HG02571 (cell line): Measurements from ENCODE around the gene USP40.

ENCODE experiments used
- ATAC-seq: cut with Tn5 transposase; IDR thresholded peaks from one replicate; pipeline ENCODE4 v1.9.1; 2021; ENCODE audit warnings: mild to moderate bottlenecking, moderate library complexity; ENCODE audit not compliant: unreplicated experiment

Gene USP40

GRCh38 chr2:233476651-233477547, 89.7 kb downstream of the USP40 start:
- ATAC-seq = no peak

GRCh38 chr2:233476063-233476410, 90.5 kb downstream of the USP40 start:
- ATAC-seq = no peak

GRCh38 chr2:233474308-233475160, 92.0 kb downstream of the USP40 start:
- ATAC-seq = no peak

DNA sequence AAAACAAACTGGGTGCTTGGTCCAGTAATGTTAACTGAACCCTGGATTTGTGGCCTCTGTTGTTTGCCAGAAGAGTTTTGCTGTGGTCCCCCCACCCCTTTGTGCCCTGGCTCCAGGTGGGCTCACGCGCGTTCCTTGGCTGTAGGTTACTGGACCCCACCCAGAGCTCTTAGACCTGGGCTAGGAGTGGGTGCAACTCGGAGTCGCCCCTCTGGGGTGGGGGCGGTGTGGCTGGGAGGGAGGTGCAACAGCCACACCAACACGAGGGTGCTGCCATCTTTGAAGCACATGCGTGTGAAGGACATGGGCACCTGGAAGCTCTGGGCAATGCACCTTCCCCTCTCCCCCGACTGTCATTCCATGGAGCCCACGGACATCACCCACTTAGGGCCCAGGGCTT, 92.7 kb downstream of the USP40 start:
- no peak for ATAC-seq

DNA sequence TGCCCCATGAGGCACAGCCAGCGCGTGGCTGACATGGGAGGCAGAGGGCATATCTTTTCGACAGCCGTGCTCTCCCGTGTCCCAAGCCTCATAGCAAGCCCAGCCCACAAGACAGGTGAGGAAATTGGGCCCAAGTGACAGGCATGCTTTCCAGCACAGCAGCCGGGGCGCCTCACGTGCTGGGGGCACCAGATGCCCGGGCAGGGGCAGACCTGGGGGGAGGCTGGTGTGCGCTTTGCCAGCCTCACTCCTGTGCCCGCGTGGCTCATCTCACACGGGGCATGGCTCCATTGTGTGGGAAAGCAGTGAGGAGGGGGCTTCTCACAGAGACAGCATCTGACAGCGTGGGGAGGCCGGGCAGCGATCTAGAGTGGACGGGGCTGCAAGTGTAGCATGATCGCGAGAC, 93.2 kb downstream of the USP40 start:
- ATAC-seq = no peak

DNA sequence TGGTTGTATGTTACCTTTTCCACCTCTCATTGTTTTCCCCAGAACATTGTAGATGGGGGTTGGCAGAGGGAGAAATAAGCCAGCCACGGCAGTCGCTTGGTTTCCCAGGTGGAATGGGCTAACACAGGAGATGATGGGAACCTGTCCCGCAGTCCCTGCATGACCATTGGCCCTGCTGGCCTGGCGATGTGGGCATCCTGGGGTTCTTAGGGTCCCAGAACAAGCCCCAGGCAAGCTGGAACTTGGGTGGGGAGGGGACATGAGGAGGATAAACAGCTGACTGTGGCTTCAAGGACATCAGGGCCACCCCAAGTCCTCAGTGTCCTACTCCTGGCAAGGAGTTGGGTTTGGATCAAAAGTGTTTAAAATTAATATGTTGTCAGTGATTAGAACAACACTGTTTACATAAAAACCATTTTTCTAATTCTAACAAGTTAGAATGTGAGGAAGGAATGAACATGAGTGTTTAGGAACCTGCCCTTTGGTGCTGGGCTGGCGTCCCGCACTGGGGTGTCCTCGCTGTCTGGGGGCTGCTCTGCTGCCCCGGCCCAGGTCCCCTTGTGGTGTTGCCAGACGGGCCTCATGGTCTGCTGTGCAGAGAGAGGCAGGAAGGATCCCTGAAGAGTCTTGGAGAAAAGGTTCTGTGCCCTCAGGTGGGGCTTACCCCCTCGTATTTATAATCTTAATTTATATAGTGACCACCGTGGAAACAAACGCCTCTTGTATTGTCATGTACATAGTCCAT, 95.1 kb downstream of the USP40 start:
- ATAC-seq = no peak

GRCh38 chr2:233470839-233471238, 95.7 kb downstream of the USP40 start:
- no peak for ATAC-seq

DNA sequence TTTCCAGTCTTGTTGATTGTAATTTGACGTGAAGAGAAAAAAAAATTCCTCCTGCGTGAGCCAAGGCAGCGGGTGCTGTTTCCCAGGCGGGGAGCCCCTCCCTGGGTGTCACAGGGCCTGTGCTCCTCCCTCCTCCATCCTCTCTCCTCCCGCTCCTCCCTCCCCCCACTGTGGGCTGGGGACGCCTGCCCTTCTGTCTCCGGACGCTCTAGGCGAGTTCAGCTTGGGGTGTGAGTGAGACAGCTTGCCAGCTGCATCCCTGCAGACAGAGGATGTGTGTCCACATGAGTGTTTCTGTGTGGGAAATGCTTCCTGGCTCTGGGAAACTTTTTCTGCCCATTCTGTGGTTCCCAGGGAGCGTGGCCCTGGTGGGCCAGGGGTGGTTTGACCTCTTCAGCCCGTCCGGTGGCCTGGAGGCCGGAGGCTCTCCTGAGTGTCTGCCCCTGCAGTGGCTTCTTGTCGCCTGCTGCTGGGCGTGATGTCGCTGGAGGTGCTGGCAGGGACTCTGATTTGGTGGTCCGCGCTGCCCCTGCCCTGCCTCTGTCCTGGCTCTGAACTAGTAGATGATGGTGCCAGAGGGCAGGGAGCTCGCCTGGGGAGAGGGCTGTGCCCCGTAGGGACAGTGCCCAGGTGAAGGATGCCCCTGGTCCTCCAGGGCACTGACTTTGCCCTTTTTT, 96.4 kb downstream of the USP40 start:
- ATAC-seq = no peak

DNA sequence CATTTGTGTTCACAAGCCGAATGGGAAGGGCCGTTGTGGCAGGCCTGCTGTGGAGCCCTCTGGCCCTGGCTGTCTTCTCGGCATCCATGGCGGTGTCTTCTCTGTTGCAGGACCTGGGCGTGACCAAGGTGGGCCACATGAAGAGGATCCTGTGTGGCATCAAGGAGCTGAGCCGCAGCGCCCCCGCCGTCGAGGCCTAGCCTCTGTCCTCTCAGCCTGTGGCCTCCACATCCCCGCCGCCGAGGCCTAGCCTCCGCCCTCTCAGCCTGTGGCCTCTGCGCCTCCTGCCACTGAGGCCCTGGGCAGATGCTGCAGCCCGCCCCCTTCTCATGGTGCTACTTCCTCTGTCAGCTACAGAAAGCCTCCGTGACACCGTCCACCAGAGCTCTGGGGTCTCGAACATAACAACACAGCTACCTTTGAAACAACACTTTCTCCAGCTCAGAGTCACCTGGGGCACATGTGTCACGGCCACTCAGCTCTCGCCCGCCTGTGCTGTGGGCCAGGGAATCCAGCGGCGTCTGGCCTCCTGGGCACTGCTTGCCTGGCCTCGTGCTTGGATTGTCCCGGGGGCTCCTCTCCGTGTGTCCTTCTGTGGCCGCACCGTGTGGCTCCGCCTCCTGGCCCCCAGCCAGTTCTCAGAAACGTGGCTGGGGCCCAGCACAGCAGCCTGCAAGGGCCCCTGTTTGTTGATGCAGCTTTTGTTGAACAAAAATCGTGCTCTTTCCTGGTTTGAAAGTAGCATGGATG, 97.1 kb downstream of the USP40 start:
- ATAC-seq = no peak

- ATAC-seq = no peak
Measured at GRCh38 chr2:233468741-233469110, 97.9 kb downstream of the USP40 start.

GRCh38 chr2:233468047-233468740, 98.4 kb downstream of the USP40 start:
- ATAC-seq = no peak

DNA sequence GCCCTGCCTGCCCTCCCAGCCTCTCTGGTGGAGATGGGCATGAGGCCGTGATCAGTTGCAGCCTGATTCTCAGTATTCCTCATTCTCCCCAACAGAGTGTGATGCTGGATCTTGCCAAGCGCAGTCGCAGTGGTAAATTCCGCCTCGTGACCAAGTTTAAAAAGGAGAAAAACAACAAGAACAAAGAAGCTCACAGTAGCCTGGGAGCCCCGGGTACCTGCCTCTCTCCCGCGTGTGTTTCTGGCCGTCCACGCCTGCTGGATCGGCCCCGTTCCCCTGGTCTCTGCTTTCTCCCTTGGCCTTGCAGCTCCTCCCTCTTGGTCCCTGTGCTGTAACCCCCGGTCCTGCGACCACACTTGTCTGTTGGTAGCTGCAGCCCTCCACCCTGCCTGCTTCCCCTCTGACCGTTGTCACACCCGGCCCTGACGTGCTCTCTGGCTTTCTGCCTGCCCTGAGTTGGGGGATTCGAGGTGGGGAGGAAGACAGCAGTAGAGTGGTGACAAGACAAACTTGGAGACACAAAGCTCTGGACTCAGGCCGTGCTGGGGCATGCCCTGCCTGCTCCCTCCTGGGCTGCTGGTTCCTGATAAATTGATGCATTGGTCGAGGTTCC, 99.5 kb downstream of the USP40 start:
- ATAC-seq = no peak

DNA sequence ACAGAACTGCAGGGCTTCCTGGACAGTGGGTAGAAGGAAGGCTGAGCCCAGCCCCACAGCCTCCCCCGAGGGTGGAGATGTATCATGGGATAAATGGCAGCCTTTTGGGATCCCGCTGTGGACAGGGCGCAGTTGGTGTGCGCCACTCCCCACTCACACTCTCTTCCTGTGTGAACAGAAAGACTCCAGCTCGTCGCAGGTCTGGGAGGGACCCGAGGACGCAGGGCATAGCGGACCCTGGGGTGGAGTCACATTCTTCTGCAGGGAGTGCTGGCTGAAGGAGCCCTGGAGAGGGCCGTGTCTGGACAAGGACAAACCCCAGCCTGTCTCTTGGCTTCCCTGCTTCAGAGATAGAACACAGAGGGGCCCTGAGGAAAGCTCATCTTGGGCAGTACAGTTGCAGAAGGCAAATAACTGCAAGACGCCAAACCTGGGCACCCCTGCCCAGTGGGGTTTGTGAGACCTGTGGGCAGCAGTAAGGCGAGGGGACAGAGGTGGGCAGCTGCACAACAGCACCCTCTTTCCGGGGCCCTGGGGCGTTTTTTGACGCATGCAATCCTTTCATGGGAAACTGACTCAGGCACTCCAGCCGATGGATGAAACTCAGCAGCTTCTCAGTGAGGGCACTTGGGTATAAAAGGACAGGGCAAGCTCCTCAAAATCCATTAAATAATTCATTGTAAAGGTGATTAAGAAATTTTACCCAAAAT, 101.9 kb downstream of the USP40 start:
- ATAC-seq = no peak

- ATAC-seq = no peak
Measured at GRCh38 chr2:233464056-233464455, 102.5 kb downstream of the USP40 start.

- ATAC-seq = no peak
Measured at GRCh38 chr2:233463586-233463985, 103.0 kb downstream of the USP40 start.

GRCh38 chr2:233462826-233463470, 103.6 kb downstream of the USP40 start:
- no peak for ATAC-seq

- ATAC-seq = no peak
Measured at GRCh38 chr2:233462202-233462785, 104.3 kb downstream of the USP40 start.

- no peak for ATAC-seq
Measured at GRCh38 chr2:233461481-233461891, 105.1 kb downstream of the USP40 start.
